Coronary artery (tissue), 2 donors: ENCODE data around the gene CABCOCO1.
"Not testable (repeated sequence)": the region's sequence is repeated elsewhere in the genome, so short reads cannot be mapped to it uniquely, and the experiment has no call there.

ENCODE experiments used
- DNase-seq: peaks from one replicate; pipeline ENCODE4 v3.0.0-alpha.2; 2017; ENCODE audit warnings: low spot score
- H3K27ac ChIP-seq, 2 donors: fragments of 200-600 bp; sonication (generic); one replicate each; pipeline ENCODE4 v1.5.1; 2016 to 2019
- H3K4me3 ChIP-seq: fragments of 200-600 bp; sonication (generic); 2 replicates; pipeline ENCODE4 v1.5.1; 2016; ENCODE audit warnings: mild to moderate bottlenecking, moderate library complexity
- TF ChIP-seq, protein P1 (sequence below): fragments of 200-600 bp; sonication (generic); IDR thresholded peaks from one replicate; pipeline ENCODE4 v1.5.1; 2019; ENCODE audit warnings: antibody characterized with exemption

Gene CABCOCO1

GRCh38 chr10:61732629-61733278, 70.0 kb downstream of the CABCOCO1 start:
- H3K4me3 ChIP-seq, result no peak overlapping the region
- TF ChIP-seq, protein P1, sequence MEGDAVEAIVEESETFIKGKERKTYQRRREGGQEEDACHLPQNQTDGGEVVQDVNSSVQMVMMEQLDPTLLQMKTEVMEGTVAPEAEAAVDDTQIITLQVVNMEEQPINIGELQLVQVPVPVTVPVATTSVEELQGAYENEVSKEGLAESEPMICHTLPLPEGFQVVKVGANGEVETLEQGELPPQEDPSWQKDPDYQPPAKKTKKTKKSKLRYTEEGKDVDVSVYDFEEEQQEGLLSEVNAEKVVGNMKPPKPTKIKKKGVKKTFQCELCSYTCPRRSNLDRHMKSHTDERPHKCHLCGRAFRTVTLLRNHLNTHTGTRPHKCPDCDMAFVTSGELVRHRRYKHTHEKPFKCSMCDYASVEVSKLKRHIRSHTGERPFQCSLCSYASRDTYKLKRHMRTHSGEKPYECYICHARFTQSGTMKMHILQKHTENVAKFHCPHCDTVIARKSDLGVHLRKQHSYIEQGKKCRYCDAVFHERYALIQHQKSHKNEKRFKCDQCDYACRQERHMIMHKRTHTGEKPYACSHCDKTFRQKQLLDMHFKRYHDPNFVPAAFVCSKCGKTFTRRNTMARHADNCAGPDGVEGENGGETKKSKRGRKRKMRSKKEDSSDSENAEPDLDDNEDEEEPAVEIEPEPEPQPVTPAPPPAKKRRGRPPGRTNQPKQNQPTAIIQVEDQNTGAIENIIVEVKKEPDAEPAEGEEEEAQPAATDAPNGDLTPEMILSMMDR, result no peak
- no peak for DNase-seq
- no peak overlapping the region for H3K27ac ChIP-seq

DNA sequence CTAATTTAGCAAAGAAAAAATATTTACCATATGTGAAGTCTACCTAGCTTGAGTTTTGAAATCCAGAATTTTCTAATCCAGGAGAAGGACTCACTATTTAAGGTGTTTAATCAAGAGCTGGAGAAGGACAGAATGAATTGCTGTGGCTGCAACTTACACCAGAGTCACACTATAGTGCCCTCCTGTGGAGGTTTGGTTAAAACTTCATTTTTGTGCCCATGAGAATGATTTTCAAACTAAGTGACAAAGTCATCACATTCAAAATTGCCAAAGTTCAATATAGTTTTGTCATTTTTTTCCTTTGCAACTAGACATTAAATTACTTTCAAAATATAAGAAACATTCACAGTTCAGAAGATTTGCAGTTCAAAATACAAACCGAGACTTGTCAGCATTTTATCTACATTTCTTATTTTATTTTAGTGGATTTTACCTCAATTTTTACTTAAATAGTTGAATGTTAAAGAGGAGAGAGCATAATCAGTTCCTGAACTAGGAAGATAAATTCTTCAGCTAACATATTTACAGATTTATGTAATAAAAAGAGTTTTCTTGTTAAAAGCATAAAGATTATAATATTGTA, 70.7 kb downstream of the CABCOCO1 start:
- H3K27ac ChIP-seq, result no peak overlapping the region
- no peak for DNase-seq
- TF ChIP-seq, protein P1, result peak; percentile 23
- H3K4me3 ChIP-seq, result no peak overlapping the region

GRCh38 chr10:61735882-61736281, 73.2 kb downstream of the CABCOCO1 start:
- DNase-seq, result no peak
- Histone ChIP-seq H3K27ac (no peak overlapping the region), H3K4me3 (no peak overlapping the region)
- TF ChIP-seq, protein P1, result no peak

- not testable (repeated sequence) for H3K4me3 ChIP-seq, DNase-seq, H3K27ac ChIP-seq
Measured at GRCh38 chr10:61737455-61737854, 74.7 kb downstream of the CABCOCO1 start.

GRCh38 chr10:61742812-61743211, 80.1 kb downstream of the CABCOCO1 start:
- no peak for DNase-seq
- Histone ChIP-seq H3K27ac (no peak overlapping the region), H3K4me3 (no peak overlapping the region)
- TF ChIP-seq, protein P1, result no peak

- Histone ChIP-seq H3K27ac (no peak overlapping the region), H3K4me3 (no peak overlapping the region)
- DNase-seq, result no peak
- TF ChIP-seq, protein P1, result no peak
Measured at GRCh38 chr10:61744469-61744868, 81.7 kb downstream of the CABCOCO1 start.

GRCh38 chr10:61746377-61746776, 83.6 kb downstream of the CABCOCO1 start:
- TF ChIP-seq, protein P1, result no peak
- H3K4me3 ChIP-seq, result no peak overlapping the region
- no peak for DNase-seq
- H3K27ac ChIP-seq, result no peak overlapping the region
